Measurements from ENCODE around the gene GART.

DNA sequence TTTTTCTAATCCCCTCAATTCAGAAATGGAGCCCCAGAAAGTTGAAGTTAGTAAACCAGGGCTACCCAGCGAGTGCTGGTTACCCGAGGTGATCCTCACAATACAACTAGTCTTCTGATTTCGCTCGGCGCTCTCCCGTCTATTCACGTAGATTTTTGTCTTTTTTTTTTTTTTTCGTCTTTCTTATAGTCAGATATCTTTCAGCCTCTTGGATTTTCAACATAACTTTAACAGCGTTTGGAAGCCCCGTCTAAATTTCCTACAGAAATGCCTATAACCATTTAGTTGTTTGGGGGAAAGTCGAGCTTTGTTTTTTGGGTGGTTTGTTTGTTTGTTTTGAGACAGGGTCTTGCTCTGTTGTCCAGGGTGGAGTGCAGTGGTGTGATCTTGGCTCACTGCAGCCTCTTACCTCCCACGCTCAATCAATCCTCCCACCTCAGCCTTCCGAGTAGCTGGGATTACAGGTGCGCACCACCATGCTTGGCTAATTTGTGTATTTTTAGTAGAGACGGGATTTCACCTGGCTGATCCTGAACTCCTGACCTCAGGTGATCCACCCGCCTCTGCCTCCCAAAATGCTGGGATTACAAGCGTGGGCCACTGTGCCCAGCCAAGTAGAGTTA, 61.3 kb downstream of the GART start:
- TF ChIP-seq PAX5 (IDR thresholded peaks at IDR 0.05; ENCODE audit: insufficient read depth, low read length, severe bottlenecking), result no peak
- no peak for TF ChIP-seq POLR2AphosphoS5 (IDR thresholded peaks at IDR 0.05; ENCODE audit: low read depth, low read length)
- TF ChIP-seq TAF1 (IDR thresholded peaks at IDR 0.05; ENCODE audit: low read depth, low read length), result no peak
- TF ChIP-seq POLR2A (IDR thresholded peaks at IDR 0.05; ENCODE audit: low read depth, low read length), result no peak

Data from GM12891 (cell line).